K562 (cell line): ENCODE results near the gene RSF1. TPM values are rescaled to one million over a fixed set of nuclear protein-coding genes. Genes with fewer than 3 reads are reported as not detected.
A peak's percentile ranks its signal among the peaks of the same experiment; 100 is the strongest.

ENCODE experiments used
- CEBPZ ChIP-seq: fragments of 150-350 bp; IDR thresholded peaks from 2 replicates; pipeline ENCODE4 v1.6.1; 2014; ENCODE audit warnings: low read depth, mild to moderate bottlenecking, low read length, borderline replicate concordance
- EHMT2 ChIP-seq: fragments of 450-650 bp; IDR thresholded peaks from 2 replicates; pipeline ENCODE4 v1.6.1; 2018; ENCODE audit warnings: antibody characterized with exemption
- ELF2 ChIP-seq: fragments of 250-450 bp; sonication (Bioruptor Pico); IDR thresholded peaks from 2 replicates; pipeline ENCODE4 v1.5.0; 2021; ENCODE audit warnings: mild to moderate bottlenecking
- FOSL1 ChIP-seq: fragments of 200-800 bp; sonication (Bioruptor generic); conservative IDR thresholded peaks from 2 replicates; pipeline ENCODE4 v1.6.1; 2016; ENCODE audit warnings: missing genetic modification characterization, missing compliant biosample characterization
- ILF3 ChIP-seq: fragments of 450-650 bp; IDR thresholded peaks from 2 replicates; pipeline ENCODE4 v1.6.1; 2018; ENCODE audit warnings: antibody characterized with exemption, mild to moderate bottlenecking, moderate library complexity, borderline replicate concordance
- MAFF ChIP-seq: IDR thresholded peaks from 2 replicates; pipeline ENCODE4 v1.6.1; 2012; ENCODE audit warnings: low read length, improper control_type of control experiment
- MAZ ChIP-seq, 2 experiments: fragments of 450-650 bp in 1 of 2; sonication (generic) in 1 of 2; formaldehyde crosslinking; IDR thresholded peaks in 1 of 2; conservative IDR thresholded peaks in 1 of 2; 2 replicates each; pipeline versions ENCODE4 v1.4.0 to v1.5.0; 2020; ENCODE audit warnings: mild to moderate bottlenecking in 1 of 2, missing genetic modification reagents in 1 of 2
- MCM5 ChIP-seq: fragments of 450-650 bp; IDR thresholded peaks from 2 replicates; pipeline ENCODE4 v1.6.1; 2016; ENCODE audit warnings: low read depth
- RCOR1 ChIP-seq, 2 experiments: IDR thresholded peaks; 2 replicates each; pipeline ENCODE4 v1.6.1; 2012; ENCODE audit warnings: low read depth in 2 of 2, low read length in 2 of 2, borderline replicate concordance in 1 of 2, improper control_type of control experiment in 1 of 2
- SAP30 ChIP-seq: fragments of 200-600 bp; sonication (generic); IDR thresholded peaks from 2 replicates; pipeline ENCODE4 v1.6.1; 2012; ENCODE audit warnings: borderline replicate concordance, low read depth, mild to moderate bottlenecking, moderate library complexity, low read length, control low read depth, inconsistent platforms; ENCODE audit not compliant: insufficient read depth, poor library complexity, severe bottlenecking
- TAL1 ChIP-seq: fragments of 450-650 bp; IDR thresholded peaks from 2 replicates; pipeline ENCODE4 v1.6.1; 2016; ENCODE audit warnings: mild to moderate bottlenecking
- TBP ChIP-seq: optimal IDR thresholded peaks from 2 replicates; pipeline ENCODE3; 2011; ENCODE audit warnings: low read depth, low read length, improper control_type of control experiment
- TRIM28 ChIP-seq: fragments of 450-650 bp; IDR thresholded peaks from 2 replicates; pipeline ENCODE4 v1.6.1; 2017
- YY1 ChIP-seq, 3 experiments: IDR thresholded peaks; 2 replicates each; pipeline ENCODE4 v1.6.1; 2011; ENCODE audit warnings: low read length in 2 of 3, mild to moderate bottlenecking in 2 of 3, moderate library complexity in 2 of 3, borderline replicate concordance in 1 of 3, control low read depth in 1 of 3, low read depth in 1 of 3; ENCODE audit not compliant: insufficient read depth in 3 of 3, insufficient replicate concordance in 2 of 3, control insufficient read depth in 1 of 3, insufficient read length in 1 of 3; ENCODE audit errors: extremely low read depth in 1 of 3
- ZNF778 ChIP-seq: fragments of 450-650 bp; formaldehyde crosslinking; IDR thresholded peaks from 2 replicates; pipeline ENCODE4 v1.4.0; 2020; ENCODE audit warnings: mild to moderate bottlenecking, moderate library complexity
- polyA plus RNA-seq, 8 experiments: library from polyadenylated mRNA; depleted of rRNA in 4 of 8; stranded (reverse) in 5 of 8; unstranded in 3 of 8; fragments of >200 nt; fragmentation: Nextera tagmentation in 2 of 8; fragmentation: Illumina TruSeq in 1 of 8; extraction: Ambion mirVana in 2 of 8; extraction: Trizol in 1 of 8; gene quantifications; 2 replicates each; pipeline versions ENCODE4 v1.2.1 to v1.2.3, GENCODE V29; 2011 to 2014; ENCODE audit warnings: inconsistent platforms in 1 of 8, missing spikeins in 1 of 8
- total RNA-seq, 7 experiments: library from RNA; depleted of rRNA in 6 of 7; stranded (reverse); fragments of >200 nt in 6 of 7; fragmentation: Illumina TruSeq in 2 of 7; extraction: Trizol in 2 of 7; gene quantifications; 2 replicates each; pipeline versions ENCODE4 v1.2.1 to v1.2.3, GENCODE V29; 2011 to 2021; ENCODE audit warnings: low replicate concordance in 1 of 7
- TF ChIP-seq, protein P1 (sequence below): sonication (generic); formaldehyde crosslinking; IDR thresholded peaks from 2 replicates; pipeline ENCODE4 v1.8.0; 2022; ENCODE audit warnings: mild to moderate bottlenecking, missing genetic modification reagents
- TF ChIP-seq, protein P2 (sequence below): fragments of 250-450 bp; sonication (Bioruptor Pico); IDR thresholded peaks from 2 replicates; pipeline ENCODE4 v1.8.0; 2022; ENCODE audit warnings: inconsistent platforms, mild to moderate bottlenecking, moderate library complexity, borderline replicate concordance

The RSF1 gene
- total and polyA plus RNA-seq, 9 of the 15 experiments (the other 6 are each of a cell fraction or from before 2014, with no cell fraction given): 9.7 to 63.6 (median 42.8) TPM

- TF ChIP-seq ZNF778 (no peak), RCOR1 (IDR thresholded peaks at IDR 0.05; ENCODE audit: borderline replicate concordance in 1 of 2, low read depth in 2 of 2, low read length in 2 of 2) (peak in 1 of 2 experiments; percentile 59; a peak in 1 of 4 replicates), ELF2 (no peak), MAFF (no peak), SAP30 (peak; percentile 93), MCM5 (no peak), TBP (peak; percentile 93), TAL1 (no peak; the same call in 1 of the 2 replicates), ILF3 (no peak), TRIM28 (no peak), CEBPZ (no peak), MAZ (CRISPR knock-in tag; conservative IDR thresholded peaks at IDR 0.05 in 1 of 2, IDR thresholded peaks at IDR 0.05 in 1 of 2) (peak; percentile 69 to 74; a peak in 3 of 4 replicates), FOSL1 (tag) (no peak), EHMT2 (peak; percentile 79), YY1 (IDR thresholded peaks at IDR 0.05; ENCODE audit: borderline replicate concordance in 1 of 3, control insufficient read depth in 1 of 3, extremely low read depth in 1 of 3, insufficient read depth in 3 of 3, insufficient read length in 1 of 3, insufficient replicate concordance in 2 of 3, low read depth in 1 of 3, low read length in 2 of 3) (peak in 2 of 3 experiments; percentile 73)
- TF ChIP-seq, protein P1, sequence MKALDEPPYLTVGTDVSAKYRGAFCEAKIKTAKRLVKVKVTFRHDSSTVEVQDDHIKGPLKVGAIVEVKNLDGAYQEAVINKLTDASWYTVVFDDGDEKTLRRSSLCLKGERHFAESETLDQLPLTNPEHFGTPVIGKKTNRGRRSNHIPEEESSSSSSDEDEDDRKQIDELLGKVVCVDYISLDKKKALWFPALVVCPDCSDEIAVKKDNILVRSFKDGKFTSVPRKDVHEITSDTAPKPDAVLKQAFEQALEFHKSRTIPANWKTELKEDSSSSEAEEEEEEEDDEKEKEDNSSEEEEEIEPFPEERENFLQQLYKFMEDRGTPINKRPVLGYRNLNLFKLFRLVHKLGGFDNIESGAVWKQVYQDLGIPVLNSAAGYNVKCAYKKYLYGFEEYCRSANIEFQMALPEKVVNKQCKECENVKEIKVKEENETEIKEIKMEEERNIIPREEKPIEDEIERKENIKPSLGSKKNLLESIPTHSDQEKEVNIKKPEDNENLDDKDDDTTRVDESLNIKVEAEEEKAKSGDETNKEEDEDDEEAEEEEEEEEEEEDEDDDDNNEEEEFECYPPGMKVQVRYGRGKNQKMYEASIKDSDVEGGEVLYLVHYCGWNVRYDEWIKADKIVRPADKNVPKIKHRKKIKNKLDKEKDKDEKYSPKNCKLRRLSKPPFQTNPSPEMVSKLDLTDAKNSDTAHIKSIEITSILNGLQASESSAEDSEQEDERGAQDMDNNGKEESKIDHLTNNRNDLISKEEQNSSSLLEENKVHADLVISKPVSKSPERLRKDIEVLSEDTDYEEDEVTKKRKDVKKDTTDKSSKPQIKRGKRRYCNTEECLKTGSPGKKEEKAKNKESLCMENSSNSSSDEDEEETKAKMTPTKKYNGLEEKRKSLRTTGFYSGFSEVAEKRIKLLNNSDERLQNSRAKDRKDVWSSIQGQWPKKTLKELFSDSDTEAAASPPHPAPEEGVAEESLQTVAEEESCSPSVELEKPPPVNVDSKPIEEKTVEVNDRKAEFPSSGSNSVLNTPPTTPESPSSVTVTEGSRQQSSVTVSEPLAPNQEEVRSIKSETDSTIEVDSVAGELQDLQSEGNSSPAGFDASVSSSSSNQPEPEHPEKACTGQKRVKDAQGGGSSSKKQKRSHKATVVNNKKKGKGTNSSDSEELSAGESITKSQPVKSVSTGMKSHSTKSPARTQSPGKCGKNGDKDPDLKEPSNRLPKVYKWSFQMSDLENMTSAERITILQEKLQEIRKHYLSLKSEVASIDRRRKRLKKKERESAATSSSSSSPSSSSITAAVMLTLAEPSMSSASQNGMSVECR (CRISPR knock-in tag): peak; percentile 93
- TF ChIP-seq, protein P2, sequence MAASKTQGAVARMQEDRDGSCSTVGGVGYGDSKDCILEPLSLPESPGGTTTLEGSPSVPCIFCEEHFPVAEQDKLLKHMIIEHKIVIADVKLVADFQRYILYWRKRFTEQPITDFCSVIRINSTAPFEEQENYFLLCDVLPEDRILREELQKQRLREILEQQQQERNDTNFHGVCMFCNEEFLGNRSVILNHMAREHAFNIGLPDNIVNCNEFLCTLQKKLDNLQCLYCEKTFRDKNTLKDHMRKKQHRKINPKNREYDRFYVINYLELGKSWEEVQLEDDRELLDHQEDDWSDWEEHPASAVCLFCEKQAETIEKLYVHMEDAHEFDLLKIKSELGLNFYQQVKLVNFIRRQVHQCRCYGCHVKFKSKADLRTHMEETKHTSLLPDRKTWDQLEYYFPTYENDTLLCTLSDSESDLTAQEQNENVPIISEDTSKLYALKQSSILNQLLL (CRISPR knock-in tag): no peak
These were observed 183.0 kb downstream of the RSF1 start, which contains the start of gene CLNS1A (continued) for GRCh38 chr11:77637345-77638165.
